HG02642 (cell line): ENCODE measurements around the gene NPRL2.

Experiments used
- ATAC-seq: cut with Tn5 transposase; IDR thresholded peaks from one replicate; pipeline ENCODE4 v1.9.1; 2021; ENCODE audit warnings: mild to moderate bottlenecking; ENCODE audit not compliant: unreplicated experiment, poor library complexity

NPRL2 gene

DNA sequence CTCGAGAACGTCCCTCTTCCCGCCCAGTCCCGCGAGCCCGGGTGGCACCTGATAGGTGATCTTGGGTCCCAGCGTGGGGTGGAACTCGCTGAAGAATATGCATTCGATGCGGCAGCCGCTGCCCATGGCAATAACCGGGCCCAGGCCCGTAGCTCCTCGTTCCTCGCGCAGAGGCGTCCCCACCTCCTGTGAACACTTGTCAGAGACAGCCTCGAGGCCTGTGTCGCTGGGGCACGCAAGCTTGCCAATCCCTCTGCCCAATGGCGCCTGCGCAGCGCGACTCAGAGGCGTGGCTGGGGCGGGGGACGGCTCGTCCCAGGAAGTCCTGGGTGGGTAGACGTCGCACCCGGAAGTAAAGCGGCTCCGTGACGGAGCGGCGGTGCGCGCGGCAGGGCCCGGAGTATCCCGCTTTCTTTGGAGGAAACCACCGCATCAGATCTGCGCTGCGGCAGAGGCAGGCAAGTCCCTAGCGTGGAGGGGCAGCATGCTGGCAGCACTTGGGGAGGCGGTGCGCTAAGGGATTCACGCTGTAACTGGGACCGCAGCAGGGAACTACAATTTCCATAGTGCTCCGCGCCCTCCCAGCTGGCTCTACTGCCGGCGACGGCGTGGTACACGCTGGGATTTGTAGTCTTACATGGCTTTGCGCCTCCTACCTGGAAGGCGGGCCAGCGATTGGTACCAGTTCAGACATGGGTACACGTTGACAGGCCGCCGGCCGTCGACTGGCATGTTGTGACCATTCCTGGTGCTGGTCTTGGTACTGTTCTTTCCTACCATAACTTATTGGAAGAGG is at the start of gene NPRL2, which contains the start of gene CYB561D2:
TSS of gene NPRL2 (minus strand) at position 249 of the 796 bp plus-strand sequence. CDS start at position 126, 123 bp downstream.
TSS of gene CYB561D2 (plus strand) at position 336 of the 796 bp plus-strand sequence. CDS start 572 bp downstream, outside the sequence.
- peak; percentile 85 for ATAC-seq

DNA sequence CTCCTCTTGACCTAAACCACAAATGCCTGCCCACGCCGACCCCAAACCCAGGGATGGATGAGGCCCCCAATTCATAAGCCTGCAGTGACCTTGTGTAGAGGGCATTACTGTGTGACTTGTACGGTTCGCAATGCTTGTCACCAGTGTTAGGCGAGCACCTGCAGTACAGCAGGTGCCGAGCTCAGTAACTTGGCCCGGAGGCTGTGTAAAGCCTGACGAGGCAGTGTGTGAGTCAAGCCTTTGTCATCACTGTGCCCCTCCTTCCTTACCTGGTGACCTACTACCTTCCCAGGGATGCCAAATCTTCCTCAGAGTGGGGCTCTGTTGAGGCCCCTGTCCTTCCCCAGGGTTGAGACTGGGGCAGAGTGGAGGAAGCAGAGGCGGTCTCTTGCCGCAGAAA is 45.9 kb upstream of the NPRL2 start:
- ATAC-seq, result no peak

- no peak for ATAC-seq
These were observed 44.7 kb upstream of the NPRL2 start for GRCh38 chr3:50395070-50395860.

- no peak for ATAC-seq
These were observed 42.5 kb upstream of the NPRL2 start for GRCh38 chr3:50393061-50393460.

- no peak for ATAC-seq
These were observed 41.6 kb upstream of the NPRL2 start for GRCh38 chr3:50392101-50392715.

GRCh38 chr3:50390508-50391224 is 40.1 kb upstream of the NPRL2 start:
- no peak for ATAC-seq

GRCh38 chr3:50389414-50389767 is 38.8 kb upstream of the NPRL2 start:
- ATAC-seq, result no peak

- ATAC-seq, result no peak
These were observed 38.3 kb upstream of the NPRL2 start for GRCh38 chr3:50388720-50389413.

GRCh38 chr3:50388016-50388719 is 37.6 kb upstream of the NPRL2 start:
- no peak for ATAC-seq

DNA sequence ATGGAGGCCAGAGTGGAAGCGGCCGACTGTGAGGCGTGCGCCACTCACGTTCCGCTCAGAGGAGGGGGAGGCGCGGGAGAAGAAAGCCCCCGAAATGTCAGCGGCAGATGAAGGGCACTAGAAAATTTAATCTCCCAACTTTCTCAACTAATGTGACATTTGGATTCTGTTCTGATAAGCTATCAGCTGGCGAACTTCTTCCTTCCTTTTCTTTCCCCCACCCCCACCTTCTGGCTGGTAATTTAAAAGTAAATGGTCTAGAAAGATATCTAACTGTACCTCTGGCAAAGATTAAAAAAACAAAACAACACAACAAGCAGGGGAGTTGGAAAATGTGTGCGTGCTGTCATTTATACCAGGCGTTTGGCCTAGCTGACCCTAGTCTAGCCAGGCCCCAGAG is 35.2 kb upstream of the NPRL2 start:
- no peak for ATAC-seq

- no peak for ATAC-seq
These were observed 33.2 kb upstream of the NPRL2 start for GRCh38 chr3:50383750-50384149.

DNA sequence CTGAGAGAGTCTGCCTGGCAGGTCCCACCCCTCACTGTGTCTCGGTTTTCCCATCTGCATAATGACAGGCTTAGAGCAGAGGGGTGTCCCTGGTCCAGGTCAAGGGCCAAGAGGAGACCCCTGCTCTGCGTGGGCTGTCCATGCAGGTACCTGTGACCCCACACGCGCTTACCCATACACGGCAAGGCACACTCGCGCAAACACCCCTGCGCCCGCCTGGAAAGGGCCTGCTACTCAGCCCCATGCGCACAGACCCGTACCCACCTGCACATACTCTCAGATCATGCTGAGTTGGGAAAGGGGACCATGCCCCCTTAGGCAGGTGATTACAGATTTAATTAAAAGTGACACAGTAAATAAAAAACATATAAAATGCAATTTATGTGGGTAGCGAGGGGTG is 32.1 kb upstream of the NPRL2 start:
- no peak for ATAC-seq

GRCh38 chr3:50381383-50381782 is 30.8 kb upstream of the NPRL2 start:
- no peak for ATAC-seq

GRCh38 chr3:50380405-50381085 is 30.0 kb upstream of the NPRL2 start:
- ATAC-seq, result no peak

- no peak for ATAC-seq
These were observed 28.2 kb upstream of the NPRL2 start for GRCh38 chr3:50378757-50379156.

DNA sequence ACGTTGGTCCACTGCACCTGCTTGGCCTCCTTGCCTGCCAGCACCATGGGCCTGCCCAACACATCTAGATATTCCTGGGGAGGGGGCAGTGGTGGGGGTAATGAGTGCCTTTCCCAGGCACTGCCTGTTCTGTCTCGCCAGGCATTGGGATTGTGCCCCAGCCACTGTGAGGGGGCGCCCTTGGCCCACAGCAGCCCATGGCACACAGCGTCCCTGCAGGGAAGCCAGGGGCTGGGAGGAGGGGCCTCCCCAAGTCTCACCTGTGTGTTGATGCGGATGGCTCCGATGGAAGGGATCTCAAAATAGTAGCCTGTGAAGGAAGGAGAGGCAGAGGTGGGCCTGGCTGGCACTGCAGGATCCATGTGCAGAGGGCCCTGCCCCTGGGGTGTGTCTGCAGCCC is 27.4 kb upstream of the NPRL2 start:
- ATAC-seq, result no peak

DNA sequence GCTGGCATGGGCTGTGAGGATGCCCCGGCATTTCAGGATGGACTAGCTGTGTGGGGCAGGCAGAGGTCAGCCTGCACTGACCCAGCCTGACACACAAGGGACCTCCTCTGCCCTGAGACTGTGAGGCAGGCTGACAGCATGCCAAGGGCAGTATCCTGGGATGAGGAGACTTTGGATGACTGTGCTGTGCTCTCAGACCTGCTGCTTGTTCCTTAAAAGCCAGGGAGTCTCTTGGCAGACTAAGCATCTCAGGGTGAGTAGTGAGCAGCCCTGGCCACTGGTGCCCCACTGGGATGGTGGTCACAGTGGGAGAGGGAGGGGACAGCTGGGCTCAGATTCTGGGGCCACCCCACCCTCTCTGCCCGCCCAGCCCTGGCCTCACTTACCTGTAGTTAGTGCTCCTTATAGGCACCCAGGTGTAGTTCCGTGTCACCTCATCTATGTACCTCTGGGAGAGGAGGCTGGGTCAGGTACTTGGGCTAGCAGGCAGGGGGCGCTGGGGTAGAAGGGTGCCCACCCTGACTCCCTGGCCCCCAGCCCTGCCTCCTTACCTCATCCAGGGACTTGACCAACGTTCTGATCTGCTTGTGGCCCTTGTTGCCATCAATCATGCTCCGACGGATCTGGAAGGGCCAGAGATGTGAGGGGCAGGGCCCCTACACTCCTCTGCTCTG is 24.8 kb upstream of the NPRL2 start:
- ATAC-seq, result no peak
